ENCODE measurements around the gene NANOS2. TPM values are rescaled to one million over a fixed set of nuclear protein-coding genes. Genes with fewer than 3 reads are reported as not detected.
"Not testable (repeated sequence)": the region's sequence is repeated elsewhere in the genome, so short reads cannot be mapped to it uniquely, and the experiment has no call there.

Gene NANOS2
- total RNA-seq, 2 donors from 2014 or later: not detected

GRCh38 chr19:45874620-45874966 lies 40.0 kb downstream of the NANOS2 start:
- Histone ChIP-seq H3K4me3 (no peak overlapping the region), H3K27ac (no peak overlapping the region), H3K4me1 (peaks cover 0 to 16% of the 10 kb centered on the region in 2 donors), H3K36me3 (no peaks in the 10 kb centered on the region), H3K27me3 (no peaks in the 10 kb centered on the region), H3K9me3 (no peaks in the 10 kb centered on the region)
- TF ChIP-seq CTCF (IDR thresholded peaks at IDR 0.05): no peak
- DNase-seq (ENCODE audit: low spot score): no peak

- no peak for DNase-seq (ENCODE audit: low spot score)
- H3K4me1 ChIP-seq: peaks cover 0 to 16% of the 10 kb centered on the region in 2 donors
- H3K36me3 ChIP-seq: no peaks in the 10 kb centered on the region
- no peaks in the 10 kb centered on the region for H3K27me3 ChIP-seq
- no peak overlapping the region for H3K4me3 ChIP-seq
- H3K9me3 ChIP-seq: no peaks in the 10 kb centered on the region
- no peak overlapping the region for H3K27ac ChIP-seq
- no peak for TF ChIP-seq CTCF (IDR thresholded peaks at IDR 0.05)
These were observed 41.3 kb downstream of the NANOS2 start for GRCh38 chr19:45873219-45873772.

- Histone ChIP-seq H3K9me3 (no peaks in the 10 kb centered on the region), H3K27ac (no peak overlapping the region), H3K4me1 (peaks cover 0 to 13% of the 10 kb centered on the region in 2 donors), H3K27me3 (no peaks in the 10 kb centered on the region), H3K36me3 (no peaks in the 10 kb centered on the region), H3K4me3 (no peak overlapping the region)
- TF ChIP-seq CTCF (IDR thresholded peaks at IDR 0.05): no peak
- DNase-seq (ENCODE audit: low spot score): no peak
These were observed 42.3 kb downstream of the NANOS2 start for GRCh38 chr19:45872095-45872919.

GRCh38 chr19:45870798-45871197 lies 43.8 kb downstream of the NANOS2 start:
- H3K27ac ChIP-seq: no peak overlapping the region
- no peaks in the 10 kb centered on the region for H3K9me3 ChIP-seq
- no peaks in the 10 kb centered on the region for H3K27me3 ChIP-seq
- no peaks in the 10 kb centered on the region for H3K36me3 ChIP-seq
- no peak for TF ChIP-seq CTCF (IDR thresholded peaks at IDR 0.05)
- H3K4me1 ChIP-seq: no peaks in the 10 kb centered on the region
- no peak overlapping the region for H3K4me3 ChIP-seq
- no peak for DNase-seq (ENCODE audit: low spot score)

GRCh38 chr19:45867241-45867640 lies 47.3 kb downstream of the NANOS2 start:
- H3K4me3 ChIP-seq; H3K36me3 ChIP-seq; DNase-seq (ENCODE audit: low spot score); H3K27ac ChIP-seq; H3K9me3 ChIP-seq: not testable (repeated sequence)
- H3K27me3 ChIP-seq: peaks cover 10 to 11% of the 10 kb centered on the region in 2 donors
- peaks cover 0 to 15% of the 10 kb centered on the region in 2 donors for H3K4me1 ChIP-seq

- no peak overlapping the region for H3K4me3 ChIP-seq
- H3K27ac ChIP-seq: no peak overlapping the region
- H3K36me3 ChIP-seq: no peaks in the 10 kb centered on the region
- H3K9me3 ChIP-seq: no peaks in the 10 kb centered on the region
- peaks cover 0 to 21% of the 10 kb centered on the region in 2 donors for H3K4me1 ChIP-seq
- TF ChIP-seq CTCF (IDR thresholded peaks at IDR 0.05): no peak
- H3K27me3 ChIP-seq: peaks cover 10 to 11% of the 10 kb centered on the region in 2 donors
- DNase-seq (ENCODE audit: low spot score): no peak
These were observed 48.0 kb downstream of the NANOS2 start for GRCh38 chr19:45866400-45867176.
